K562 (cell line): ENCODE results near the gene GPR15LG. TPM values are rescaled to one million over a fixed set of nuclear protein-coding genes. Genes with fewer than 3 reads are reported as not detected.

ENCODE experiments used
- SMARCC2 ChIP-seq: fragments of 450-650 bp; IDR thresholded peaks from 2 replicates; pipeline ENCODE4 v1.6.1; 2017; ENCODE audit warnings: antibody characterized with exemption, moderate library complexity, mild to moderate bottlenecking, low read depth
- ZNF174 ChIP-seq: fragments of 250-450 bp; sonication (Bioruptor Pico); IDR thresholded peaks from 2 replicates; pipeline ENCODE4 v1.4.0; 2020; ENCODE audit warnings: mild to moderate bottlenecking
- ZNF507 ChIP-seq: conservative IDR thresholded peaks from 2 replicates; pipeline ENCODE4 v1.6.1; 2017; ENCODE audit warnings: missing genetic modification characterization, missing compliant biosample characterization
- ZNF561 ChIP-seq: fragments of 450-650 bp; formaldehyde crosslinking; conservative IDR thresholded peaks from 2 replicates; pipeline ENCODE4 v1.4.0; 2020; ENCODE audit warnings: mild to moderate bottlenecking, moderate library complexity
- ZNF589 ChIP-seq: fragments of 200-800 bp; sonication (Bioruptor generic); IDR thresholded peaks from 2 replicates; pipeline ENCODE4 v1.6.1; 2016; ENCODE audit warnings: low read depth, missing genetic modification characterization, missing compliant biosample characterization
- polyA plus RNA-seq, 8 experiments: library from polyadenylated mRNA; depleted of rRNA in 4 of 8; stranded (reverse) in 5 of 8; unstranded in 3 of 8; fragments of >200 nt; fragmentation: Nextera tagmentation in 2 of 8; fragmentation: Illumina TruSeq in 1 of 8; extraction: Ambion mirVana in 2 of 8; extraction: Trizol in 1 of 8; gene quantifications; 2 replicates each; pipeline versions ENCODE4 v1.2.1 to v1.2.3, GENCODE V29; 2011 to 2014; ENCODE audit warnings: inconsistent platforms in 1 of 8, missing spikeins in 1 of 8
- total RNA-seq, 7 experiments: library from RNA; depleted of rRNA in 6 of 7; stranded (reverse); fragments of >200 nt in 6 of 7; fragmentation: Illumina TruSeq in 2 of 7; extraction: Trizol in 2 of 7; gene quantifications; 2 replicates each; pipeline versions ENCODE4 v1.2.1 to v1.2.3, GENCODE V29; 2011 to 2021; ENCODE audit warnings: low replicate concordance in 1 of 7
- TF ChIP-seq, protein P1 (sequence below): fragments of 250-450 bp; sonication (Bioruptor Pico); IDR thresholded peaks from 2 replicates; pipeline ENCODE4 v1.5.1; 2021; ENCODE audit warnings: mild to moderate bottlenecking
- TF ChIP-seq, protein P2 (sequence below): sonication (generic); IDR thresholded peaks from 2 replicates; pipeline ENCODE4 v1.6.1; 2016
- TF ChIP-seq, protein P3 (sequence below), 2 experiments: fragments of 150-350 bp in 1 of 2; IDR thresholded peaks; 2 replicates each; pipeline ENCODE4 v1.6.1; 2012 to 2016; ENCODE audit warnings: low read depth in 2 of 2, low read length in 2 of 2, mild to moderate bottlenecking in 1 of 2, moderate library complexity in 1 of 2

The GPR15LG gene
- total and polyA plus RNA-seq, 9 of the 15 experiments (the other 6 are each of a cell fraction or from before 2014, with no cell fraction given): 0.51 TPM; not detected in 8

DNA sequence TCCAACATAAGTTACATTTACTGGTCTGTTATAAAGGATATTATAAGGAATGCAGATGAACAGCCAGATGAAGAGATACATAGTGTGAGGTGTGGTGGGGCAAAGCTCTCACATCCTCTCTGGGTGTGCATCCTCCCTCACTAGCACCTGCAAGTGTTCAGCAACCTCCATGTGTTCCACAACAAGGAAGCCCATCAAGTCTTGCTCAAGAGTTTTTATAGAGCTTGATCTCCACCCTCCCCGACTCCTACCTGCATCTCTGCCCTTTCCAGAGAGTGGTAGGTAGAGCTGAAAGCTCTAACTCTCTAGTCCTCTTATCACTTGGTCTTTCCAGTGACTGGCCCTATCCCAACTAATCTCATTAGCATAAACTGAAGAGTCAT lies 46.8 kb upstream of the GPR15LG start (continued):
- TF ChIP-seq SMARCC2 (no peak), ZNF174 (CRISPR knock-in tag) (no peak), ZNF589 (CRISPR knock-in tag) (no peak), ZNF561 (CRISPR knock-in tag) (no peak), ZNF507 (tag) (no peak)
- TF ChIP-seq, protein P1, sequence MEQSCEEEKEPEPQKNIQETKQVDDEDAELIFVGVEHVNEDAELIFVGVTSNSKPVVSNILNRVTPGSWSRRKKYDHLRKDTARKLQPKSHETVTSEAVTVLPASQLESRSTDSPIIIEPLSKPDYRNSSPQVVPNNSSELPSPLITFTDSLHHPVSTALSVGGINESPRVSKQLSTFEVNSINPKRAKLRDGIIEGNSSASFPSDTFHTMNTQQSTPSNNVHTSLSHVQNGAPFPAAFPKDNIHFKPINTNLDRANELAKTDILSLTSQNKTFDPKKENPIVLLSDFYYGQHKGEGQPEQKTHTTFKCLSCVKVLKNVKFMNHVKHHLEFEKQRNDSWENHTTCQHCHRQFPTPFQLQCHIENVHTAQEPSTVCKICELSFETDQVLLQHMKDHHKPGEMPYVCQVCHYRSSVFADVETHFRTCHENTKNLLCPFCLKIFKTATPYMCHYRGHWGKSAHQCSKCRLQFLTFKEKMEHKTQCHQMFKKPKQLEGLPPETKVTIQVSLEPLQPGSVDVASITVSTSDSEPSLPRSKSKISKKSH: no peak
- TF ChIP-seq, protein P2, sequence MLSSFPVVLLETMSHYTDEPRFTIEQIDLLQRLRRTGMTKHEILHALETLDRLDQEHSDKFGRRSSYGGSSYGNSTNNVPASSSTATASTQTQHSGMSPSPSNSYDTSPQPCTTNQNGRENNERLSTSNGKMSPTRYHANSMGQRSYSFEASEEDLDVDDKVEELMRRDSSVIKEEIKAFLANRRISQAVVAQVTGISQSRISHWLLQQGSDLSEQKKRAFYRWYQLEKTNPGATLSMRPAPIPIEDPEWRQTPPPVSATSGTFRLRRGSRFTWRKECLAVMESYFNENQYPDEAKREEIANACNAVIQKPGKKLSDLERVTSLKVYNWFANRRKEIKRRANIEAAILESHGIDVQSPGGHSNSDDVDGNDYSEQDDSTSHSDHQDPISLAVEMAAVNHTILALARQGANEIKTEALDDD: no peak
- TF ChIP-seq, protein P3, sequence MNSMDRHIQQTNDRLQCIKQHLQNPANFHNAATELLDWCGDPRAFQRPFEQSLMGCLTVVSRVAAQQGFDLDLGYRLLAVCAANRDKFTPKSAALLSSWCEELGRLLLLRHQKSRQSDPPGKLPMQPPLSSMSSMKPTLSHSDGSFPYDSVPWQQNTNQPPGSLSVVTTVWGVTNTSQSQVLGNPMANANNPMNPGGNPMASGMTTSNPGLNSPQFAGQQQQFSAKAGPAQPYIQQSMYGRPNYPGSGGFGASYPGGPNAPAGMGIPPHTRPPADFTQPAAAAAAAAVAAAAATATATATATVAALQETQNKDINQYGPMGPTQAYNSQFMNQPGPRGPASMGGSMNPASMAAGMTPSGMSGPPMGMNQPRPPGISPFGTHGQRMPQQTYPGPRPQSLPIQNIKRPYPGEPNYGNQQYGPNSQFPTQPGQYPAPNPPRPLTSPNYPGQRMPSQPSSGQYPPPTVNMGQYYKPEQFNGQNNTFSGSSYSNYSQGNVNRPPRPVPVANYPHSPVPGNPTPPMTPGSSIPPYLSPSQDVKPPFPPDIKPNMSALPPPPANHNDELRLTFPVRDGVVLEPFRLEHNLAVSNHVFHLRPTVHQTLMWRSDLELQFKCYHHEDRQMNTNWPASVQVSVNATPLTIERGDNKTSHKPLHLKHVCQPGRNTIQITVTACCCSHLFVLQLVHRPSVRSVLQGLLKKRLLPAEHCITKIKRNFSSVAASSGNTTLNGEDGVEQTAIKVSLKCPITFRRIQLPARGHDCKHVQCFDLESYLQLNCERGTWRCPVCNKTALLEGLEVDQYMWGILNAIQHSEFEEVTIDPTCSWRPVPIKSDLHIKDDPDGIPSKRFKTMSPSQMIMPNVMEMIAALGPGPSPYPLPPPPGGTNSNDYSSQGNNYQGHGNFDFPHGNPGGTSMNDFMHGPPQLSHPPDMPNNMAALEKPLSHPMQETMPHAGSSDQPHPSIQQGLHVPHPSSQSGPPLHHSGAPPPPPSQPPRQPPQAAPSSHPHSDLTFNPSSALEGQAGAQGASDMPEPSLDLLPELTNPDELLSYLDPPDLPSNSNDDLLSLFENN (IDR thresholded peaks at IDR 0.05; ENCODE audit: low read depth in 2 of 2, low read length in 2 of 2): no peak
